ENCODE data around the gene MT2A.
"Not testable (repeated sequence)": the region's sequence is repeated elsewhere in the genome, so short reads cannot be mapped to it uniquely, and the experiment has no call there.

DNA sequence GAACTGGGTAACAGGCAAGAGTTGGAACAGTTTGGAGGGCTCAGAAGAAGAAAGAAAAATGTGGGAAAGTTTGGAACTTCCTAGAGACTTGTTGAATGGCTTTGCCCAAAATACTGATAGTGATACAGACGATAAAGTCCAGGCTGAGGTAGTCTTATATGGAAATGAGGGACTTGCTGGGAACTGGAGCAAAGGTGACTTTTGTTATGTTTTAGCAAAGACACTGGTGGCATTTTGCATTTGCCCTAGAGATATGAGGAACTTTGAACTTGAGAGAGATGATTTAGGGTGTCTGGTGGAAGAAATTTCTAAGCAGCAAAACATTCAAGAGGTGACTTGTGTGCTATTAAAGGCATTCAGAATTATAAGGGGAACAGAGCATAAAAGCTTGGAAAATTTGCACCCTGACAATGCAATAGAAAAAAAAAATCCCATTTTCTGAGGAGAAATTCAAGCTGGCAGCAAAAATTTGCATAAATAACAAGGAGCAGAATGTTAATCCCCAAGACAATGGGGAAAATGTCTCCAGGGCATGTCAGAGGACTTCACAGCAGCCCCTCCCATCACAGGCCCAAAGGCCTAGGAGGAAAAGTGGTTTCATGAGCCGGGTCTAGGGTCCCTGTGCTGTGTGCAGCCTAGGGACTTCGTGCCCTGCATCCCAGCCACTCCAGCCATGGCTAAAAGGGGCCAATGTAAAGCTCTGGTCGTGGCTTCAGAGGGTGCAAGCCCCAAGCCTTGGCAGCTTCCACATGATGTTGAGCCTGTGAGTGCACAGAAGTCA lies 13.5 kb downstream of the MT2A start:
- TF ChIP-seq, protein P1, sequence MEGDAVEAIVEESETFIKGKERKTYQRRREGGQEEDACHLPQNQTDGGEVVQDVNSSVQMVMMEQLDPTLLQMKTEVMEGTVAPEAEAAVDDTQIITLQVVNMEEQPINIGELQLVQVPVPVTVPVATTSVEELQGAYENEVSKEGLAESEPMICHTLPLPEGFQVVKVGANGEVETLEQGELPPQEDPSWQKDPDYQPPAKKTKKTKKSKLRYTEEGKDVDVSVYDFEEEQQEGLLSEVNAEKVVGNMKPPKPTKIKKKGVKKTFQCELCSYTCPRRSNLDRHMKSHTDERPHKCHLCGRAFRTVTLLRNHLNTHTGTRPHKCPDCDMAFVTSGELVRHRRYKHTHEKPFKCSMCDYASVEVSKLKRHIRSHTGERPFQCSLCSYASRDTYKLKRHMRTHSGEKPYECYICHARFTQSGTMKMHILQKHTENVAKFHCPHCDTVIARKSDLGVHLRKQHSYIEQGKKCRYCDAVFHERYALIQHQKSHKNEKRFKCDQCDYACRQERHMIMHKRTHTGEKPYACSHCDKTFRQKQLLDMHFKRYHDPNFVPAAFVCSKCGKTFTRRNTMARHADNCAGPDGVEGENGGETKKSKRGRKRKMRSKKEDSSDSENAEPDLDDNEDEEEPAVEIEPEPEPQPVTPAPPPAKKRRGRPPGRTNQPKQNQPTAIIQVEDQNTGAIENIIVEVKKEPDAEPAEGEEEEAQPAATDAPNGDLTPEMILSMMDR (IDR thresholded peaks at IDR 0.05), result not testable (repeated sequence)
- not testable (repeated sequence) for TF ChIP-seq EP300 (IDR thresholded peaks at IDR 0.05; ENCODE audit: low read depth); POLR2A (IDR thresholded peaks at IDR 0.05); POLR2AphosphoS5 (IDR thresholded peaks at IDR 0.05)

Data from transverse colon (tissue), 4 donors.